Measurements from ENCODE around the gene EIPR1. TPM values are rescaled to one million over a fixed set of nuclear protein-coding genes. Genes with fewer than 3 reads are reported as not detected.
A peak's percentile ranks its signal among the peaks of the same experiment; 100 is the strongest.

The EIPR1 gene
- total RNA-seq, 1 experiment from 2014 or later: 36.9 TPM

DNA sequence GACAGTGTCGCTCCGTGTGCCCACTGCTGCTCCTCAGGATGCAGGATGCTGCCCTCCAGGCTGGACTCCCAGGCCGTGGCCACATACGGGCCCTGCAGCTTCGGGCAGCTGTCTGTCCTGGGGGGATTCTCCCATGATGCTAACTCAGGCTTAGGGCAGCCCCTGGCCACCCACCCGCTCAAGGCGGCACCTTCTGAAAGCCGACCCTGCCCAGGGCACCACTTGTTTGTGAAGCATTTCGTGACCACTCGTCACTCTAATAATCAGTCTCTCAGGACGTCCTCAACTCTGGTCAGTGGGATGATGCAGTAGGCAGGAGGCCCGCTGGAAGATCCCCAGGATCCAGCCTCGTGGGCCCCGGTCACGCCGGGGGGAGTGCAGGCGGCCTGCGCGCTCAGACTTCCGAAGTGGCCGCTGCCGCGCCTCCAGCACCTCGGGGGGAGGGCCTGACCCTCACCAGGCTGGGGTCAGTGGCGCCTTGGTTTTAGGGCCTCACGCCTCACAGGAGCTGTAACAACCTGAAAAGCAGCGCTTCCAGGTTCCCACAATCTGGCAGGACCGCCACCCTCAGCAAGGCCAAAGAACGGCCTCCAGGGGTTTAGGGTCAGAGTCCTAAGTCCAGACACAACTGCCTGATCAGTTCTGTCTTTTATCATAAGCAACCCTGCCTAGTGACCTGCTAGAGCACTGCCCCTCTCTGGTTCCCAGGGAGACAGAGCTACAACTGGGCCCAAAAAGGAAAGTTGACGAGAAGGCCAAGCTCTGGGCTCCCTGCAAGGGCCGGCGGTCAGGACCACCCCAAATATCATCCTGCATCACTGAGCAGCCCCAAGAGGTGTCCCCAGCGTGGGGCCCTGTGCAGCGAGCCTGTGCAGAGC lies 53.0 kb downstream of the EIPR1 start:
- H3K27me3 Mint-ChIP-seq (ENCODE audit: insufficient read depth, unreplicated experiment): no peaks in the 10 kb centered on the region
- TF ChIP-seq, protein P1, sequence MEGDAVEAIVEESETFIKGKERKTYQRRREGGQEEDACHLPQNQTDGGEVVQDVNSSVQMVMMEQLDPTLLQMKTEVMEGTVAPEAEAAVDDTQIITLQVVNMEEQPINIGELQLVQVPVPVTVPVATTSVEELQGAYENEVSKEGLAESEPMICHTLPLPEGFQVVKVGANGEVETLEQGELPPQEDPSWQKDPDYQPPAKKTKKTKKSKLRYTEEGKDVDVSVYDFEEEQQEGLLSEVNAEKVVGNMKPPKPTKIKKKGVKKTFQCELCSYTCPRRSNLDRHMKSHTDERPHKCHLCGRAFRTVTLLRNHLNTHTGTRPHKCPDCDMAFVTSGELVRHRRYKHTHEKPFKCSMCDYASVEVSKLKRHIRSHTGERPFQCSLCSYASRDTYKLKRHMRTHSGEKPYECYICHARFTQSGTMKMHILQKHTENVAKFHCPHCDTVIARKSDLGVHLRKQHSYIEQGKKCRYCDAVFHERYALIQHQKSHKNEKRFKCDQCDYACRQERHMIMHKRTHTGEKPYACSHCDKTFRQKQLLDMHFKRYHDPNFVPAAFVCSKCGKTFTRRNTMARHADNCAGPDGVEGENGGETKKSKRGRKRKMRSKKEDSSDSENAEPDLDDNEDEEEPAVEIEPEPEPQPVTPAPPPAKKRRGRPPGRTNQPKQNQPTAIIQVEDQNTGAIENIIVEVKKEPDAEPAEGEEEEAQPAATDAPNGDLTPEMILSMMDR (IDR thresholded peaks at IDR 0.05; ENCODE audit: insufficient read depth in 1 of 2, low read depth in 1 of 2, low read length in 1 of 2, severe bottlenecking in 1 of 2, unreplicated experiment in 1 of 2): no peak
- no peaks in the 10 kb centered on the region for H3K9me3 ChIP-seq
- peaks cover 8% of the 10 kb centered on the region for H3K36me3 Mint-ChIP-seq (ENCODE audit: insufficient read depth, unreplicated experiment)
- BruUV-seq (replicated peaks): no TSS peak
- intact Hi-C loops (cut with micrococcal nuclease; ENCODE audit: unreplicated experiment): no loop called here
- DNase-seq: peak in 1 of 2 experiments; percentile 34
- no peak overlapping the region for H3K4me3 ChIP-seq (ENCODE audit: low read depth, low read length)
- no peaks in the 10 kb centered on the region for H3K27me3 ChIP-seq (replicated peaks; ENCODE audit: control insufficient read depth, insufficient read depth, low read length)
- H3K9me3 Mint-ChIP-seq (ENCODE audit: unreplicated experiment): no peaks in the 10 kb centered on the region
- no peaks in the 10 kb centered on the region; the same call in 1 of the 2 replicates for H3K36me3 ChIP-seq (ENCODE audit: control insufficient read depth, insufficient read depth, low read length)
- H3K4me1 Mint-ChIP-seq (ENCODE audit: low read depth, unreplicated experiment): peaks cover 7% of the 10 kb centered on the region
- H3K4me1 ChIP-seq: peaks cover 11% of the 10 kb centered on the region
- H3K27ac Mint-ChIP-seq (ENCODE audit: unreplicated experiment): no peak overlapping the region
- no peak overlapping the region for H3K4me3 Mint-ChIP-seq (ENCODE audit: unreplicated experiment)
- POLR2A ChIA-PET: no interaction called here
- CTCF ChIA-PET: no interaction called here

DNA sequence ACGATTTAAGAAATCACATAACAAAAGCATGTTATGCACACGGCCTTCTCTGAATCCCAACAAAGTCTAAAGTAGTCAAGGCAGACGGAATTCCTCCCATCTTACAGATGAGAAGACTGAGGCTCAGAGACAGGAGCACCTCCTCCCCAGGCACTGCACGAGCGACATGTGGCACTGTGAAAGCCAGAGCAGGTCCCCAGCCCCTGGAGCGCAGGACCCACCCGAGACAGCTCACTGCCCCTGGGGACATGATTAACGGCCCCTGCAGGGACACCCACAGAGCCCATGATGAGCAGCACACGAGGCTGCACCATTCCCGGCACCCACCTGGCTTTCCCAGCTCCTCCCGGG lies 53.6 kb downstream of the EIPR1 start:
- CTCF ChIA-PET: no interaction called here
- BruUV-seq (replicated peaks): no TSS peak
- intact Hi-C loops (cut with micrococcal nuclease; ENCODE audit: unreplicated experiment): no loop called here

DNA sequence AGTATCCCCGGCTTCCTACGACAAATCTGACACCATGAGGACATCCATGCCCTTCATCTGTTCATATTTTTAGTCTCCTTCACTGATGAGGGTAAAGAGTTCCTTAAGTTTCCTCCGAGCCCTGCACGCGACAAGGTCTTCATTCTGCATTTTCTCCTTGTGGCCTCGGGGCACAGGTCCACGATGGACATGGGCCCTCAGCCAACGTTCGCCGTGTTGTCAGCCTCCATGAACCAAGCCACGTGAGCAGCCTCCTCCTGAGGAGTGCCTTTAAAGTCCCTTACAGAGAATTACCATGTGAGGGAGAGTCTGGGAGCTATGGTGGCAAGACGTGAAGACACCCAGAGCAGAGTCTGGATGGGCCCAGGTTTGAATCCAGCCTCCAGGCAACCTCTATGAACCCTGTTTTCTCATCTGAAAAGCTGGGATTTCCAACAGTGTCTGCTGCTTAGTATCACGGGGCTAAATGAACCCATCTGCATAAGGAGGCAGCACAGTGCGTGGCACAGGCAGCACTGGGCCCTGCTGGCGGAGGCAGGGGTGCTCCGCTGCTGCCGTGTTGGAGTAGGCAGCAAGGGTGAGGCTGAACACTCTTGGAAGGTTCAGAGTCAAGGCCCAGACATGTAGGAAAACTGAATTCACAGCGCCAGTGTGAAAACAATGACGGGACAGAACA lies 54.1 kb downstream of the EIPR1 start:
- DNase-seq: no peak
- H3K4me1 ChIP-seq: peaks cover 11% of the 10 kb centered on the region
- Mint-ChIP-seq H3K4me3 (ENCODE audit: unreplicated experiment) (no peak overlapping the region), H3K27me3 (ENCODE audit: insufficient read depth, unreplicated experiment) (no peaks in the 10 kb centered on the region), H3K9me3 (ENCODE audit: unreplicated experiment) (no peaks in the 10 kb centered on the region), H3K4me1 (ENCODE audit: low read depth, unreplicated experiment) (peaks cover 7% of the 10 kb centered on the region), H3K36me3 (ENCODE audit: insufficient read depth, unreplicated experiment) (peaks cover 10% of the 10 kb centered on the region), H3K27ac (ENCODE audit: unreplicated experiment) (no peak overlapping the region)
- TF ChIP-seq, protein P1 (IDR thresholded peaks at IDR 0.05; ENCODE audit: insufficient read depth in 1 of 2, low read depth in 1 of 2, low read length in 1 of 2, severe bottlenecking in 1 of 2, unreplicated experiment in 1 of 2): no peak
- H3K9me3 ChIP-seq: no peaks in the 10 kb centered on the region
- no TSS peak for BruUV-seq (replicated peaks)
- intact Hi-C loops (cut with micrococcal nuclease; ENCODE audit: unreplicated experiment): no loop called here
- no peaks in the 10 kb centered on the region for H3K27me3 ChIP-seq (replicated peaks; ENCODE audit: control insufficient read depth, insufficient read depth, low read length)
- ChIA-PET POLR2A (no interaction called here), CTCF (no interaction called here)
- H3K4me3 ChIP-seq (ENCODE audit: low read depth, low read length): no peak overlapping the region
- H3K36me3 ChIP-seq (ENCODE audit: control insufficient read depth, insufficient read depth, low read length): no peaks in the 10 kb centered on the region; the same call in 1 of the 2 replicates

More for the DNA sequence above, 53.6 kb downstream of the EIPR1 start:
- Histone ChIP-seq H3K9me3 (no peaks in the 10 kb centered on the region), H3K4me1 (peaks cover 11% of the 10 kb centered on the region), H3K27me3 (replicated peaks; ENCODE audit: control insufficient read depth, insufficient read depth, low read length) (no peaks in the 10 kb centered on the region), H3K4me3 (ENCODE audit: low read depth, low read length) (no peak overlapping the region), H3K36me3 (ENCODE audit: control insufficient read depth, insufficient read depth, low read length) (no peaks in the 10 kb centered on the region; the same call in 1 of the 2 replicates)
- H3K27me3 Mint-ChIP-seq (ENCODE audit: insufficient read depth, unreplicated experiment): no peaks in the 10 kb centered on the region
- TF ChIP-seq, protein P1 (IDR thresholded peaks at IDR 0.05; ENCODE audit: insufficient read depth in 1 of 2, low read depth in 1 of 2, low read length in 1 of 2, severe bottlenecking in 1 of 2, unreplicated experiment in 1 of 2): no peak
- peaks cover 7% of the 10 kb centered on the region for H3K4me1 Mint-ChIP-seq (ENCODE audit: low read depth, unreplicated experiment)
- POLR2A ChIA-PET: no interaction called here
- H3K27ac Mint-ChIP-seq (ENCODE audit: unreplicated experiment): no peak overlapping the region
- no peak overlapping the region for H3K4me3 Mint-ChIP-seq (ENCODE audit: unreplicated experiment)
- H3K36me3 Mint-ChIP-seq (ENCODE audit: insufficient read depth, unreplicated experiment): peaks cover 5% of the 10 kb centered on the region
- no peak for DNase-seq
- no peaks in the 10 kb centered on the region for H3K9me3 Mint-ChIP-seq (ENCODE audit: unreplicated experiment)
